GM18870 (cell line): ENCODE results near the gene UXT.

Experiments used
- ATAC-seq: cut with Tn5 transposase; IDR thresholded peaks from one replicate; pipeline ENCODE4 v1.9.1; 2021; ENCODE audit warnings: moderate library complexity; ENCODE audit not compliant: unreplicated experiment

The UXT gene

DNA sequence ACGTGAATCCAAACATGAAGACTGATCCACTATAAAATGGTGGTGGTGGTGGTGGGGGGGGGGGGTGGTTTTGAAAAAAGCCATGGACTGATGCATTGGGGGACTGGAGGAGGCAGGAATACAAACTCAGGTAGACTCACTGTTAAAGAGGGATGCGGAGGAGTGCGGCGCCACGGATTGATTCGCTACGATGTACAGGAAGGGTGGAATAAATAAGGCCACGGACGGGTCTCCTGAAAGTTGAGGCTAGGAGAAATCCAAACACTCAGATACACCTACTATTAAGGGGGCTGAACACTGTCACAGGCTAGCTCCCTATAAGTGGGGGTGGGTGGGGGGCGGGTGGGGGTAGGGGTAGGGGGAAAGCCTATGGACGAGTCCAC is 9.2 kb downstream of the UXT start:
- ATAC-seq, result no peak

- no peak for ATAC-seq
Observed at GRCh38 chrX:47649271-47649670, 9.7 kb downstream of the UXT start.

DNA sequence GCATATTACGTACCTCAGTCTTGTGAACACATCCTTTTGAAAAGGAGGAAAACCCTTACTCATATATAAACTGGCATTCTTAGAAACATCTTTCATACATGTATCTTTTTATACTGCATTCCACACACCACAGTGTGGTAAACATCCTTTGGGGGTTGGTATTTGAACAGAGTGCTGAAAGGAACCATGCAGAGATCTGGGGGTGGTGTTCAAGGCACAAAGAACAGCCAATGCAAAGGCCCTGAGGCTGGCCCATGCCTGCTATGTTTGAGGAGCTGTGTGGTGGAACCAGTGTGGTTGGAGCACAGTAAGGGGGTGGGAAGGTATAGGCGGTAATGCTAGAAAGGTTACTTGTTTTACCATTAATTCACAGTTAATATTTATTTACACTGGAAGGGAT is 10.6 kb downstream of the UXT start:
- no peak for ATAC-seq

DNA sequence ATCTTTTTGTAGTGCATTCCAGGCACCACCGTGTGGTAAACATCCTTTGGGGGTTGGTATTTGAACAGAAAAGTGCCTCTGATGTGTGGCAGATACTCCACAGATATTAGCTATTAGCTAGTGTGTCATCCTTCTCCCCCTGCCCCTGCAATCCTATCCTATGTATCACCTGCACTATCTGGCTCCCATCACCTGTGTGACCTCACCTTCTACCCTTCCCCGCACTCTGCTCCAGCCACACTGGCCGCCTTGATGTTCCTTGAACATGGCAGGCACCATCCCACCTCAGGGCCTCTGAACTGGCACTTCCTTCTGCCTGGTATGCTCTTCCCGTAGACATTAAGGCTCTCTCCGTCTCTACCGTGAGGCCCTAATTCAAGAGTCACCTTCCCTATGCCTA is 12.3 kb downstream of the UXT start:
- no peak for ATAC-seq

- ATAC-seq, result no peak
Observed at GRCh38 chrX:47645530-47645929, 13.4 kb downstream of the UXT start.

DNA sequence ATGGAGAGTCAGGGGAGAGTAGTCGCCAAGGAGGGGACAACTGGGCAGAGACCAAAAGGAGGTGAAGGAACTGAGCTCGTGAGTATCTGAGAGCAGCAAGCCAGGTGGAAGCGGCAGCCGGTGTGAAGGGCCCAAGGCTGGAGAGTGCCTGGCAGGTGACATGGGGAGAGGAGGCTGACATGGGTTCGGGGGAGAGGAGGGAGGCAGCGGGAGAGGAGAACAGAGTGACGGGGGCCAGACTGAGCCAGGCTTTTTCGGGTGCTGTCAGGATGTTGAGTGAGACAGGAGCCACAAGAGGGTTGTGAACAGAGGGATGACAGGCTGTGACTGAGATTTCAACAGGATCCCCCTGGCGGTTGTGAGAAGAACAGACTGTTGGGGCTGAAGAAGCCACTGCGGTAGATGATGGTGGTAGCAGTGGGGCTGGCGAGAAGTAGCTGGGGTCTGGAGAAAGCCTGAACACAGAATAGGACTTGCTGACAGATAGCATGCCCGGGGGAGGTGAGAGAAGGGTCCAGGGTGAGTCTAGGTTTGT is 14.4 kb downstream of the UXT start:
- ATAC-seq, result no peak

GRCh38 chrX:47643926-47644325 is 15.1 kb downstream of the UXT start:
- no peak for ATAC-seq

DNA sequence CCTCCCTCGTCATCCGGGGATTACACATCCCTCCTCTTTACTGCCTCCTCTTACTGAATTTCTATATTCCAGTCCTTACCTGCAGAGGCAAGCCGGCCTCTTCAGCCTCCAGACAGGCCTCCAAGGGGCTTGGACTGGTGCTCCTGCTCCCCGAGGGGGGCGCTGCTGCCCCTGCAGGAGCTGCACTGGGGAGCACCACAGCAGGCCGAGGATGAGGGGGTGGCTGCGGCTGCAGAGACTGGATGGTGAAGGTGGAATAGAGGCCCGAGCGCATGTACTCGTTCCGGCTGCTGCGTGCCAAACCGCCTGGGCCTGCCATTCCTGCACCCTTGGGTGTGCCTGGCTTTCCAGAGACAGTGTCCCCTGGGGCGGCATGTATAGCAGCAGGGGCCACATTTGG is 20.2 kb downstream of the UXT start:
- ATAC-seq, result no peak

- no peak for ATAC-seq
Observed at GRCh38 chrX:47637546-47638195, 21.3 kb downstream of the UXT start.

DNA sequence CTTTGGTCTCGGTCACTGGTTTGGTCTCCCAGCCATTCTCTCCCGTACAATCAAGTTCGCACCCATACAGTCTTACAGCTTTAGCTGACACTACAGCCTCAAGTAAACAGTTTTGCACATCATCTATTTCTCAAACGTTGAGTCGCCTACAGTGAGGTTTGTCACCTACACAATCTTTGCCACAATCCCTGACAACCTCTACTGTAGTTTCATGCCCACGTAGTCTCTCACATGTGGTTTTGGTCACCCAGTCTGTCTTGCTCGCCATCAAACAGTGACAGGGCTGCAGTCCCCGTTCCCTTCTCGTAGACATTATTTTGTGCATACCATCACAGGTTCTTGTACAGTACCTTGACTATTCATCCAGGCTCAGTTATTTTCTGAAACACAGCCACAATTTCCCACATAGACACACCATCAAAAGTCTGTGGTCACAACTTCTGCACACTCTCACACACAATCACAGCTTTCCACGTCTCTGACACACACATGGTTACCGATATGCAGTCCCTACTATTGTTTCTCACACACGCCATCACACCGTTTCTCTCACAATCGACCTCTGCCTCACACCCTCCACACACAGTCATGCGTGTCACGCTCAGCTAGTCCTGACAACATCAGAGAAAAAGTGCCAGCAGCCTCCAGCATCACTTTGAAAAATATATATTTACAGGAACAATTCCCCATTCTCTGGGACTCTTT is 24.0 kb downstream of the UXT start:
- ATAC-seq, result no peak

DNA sequence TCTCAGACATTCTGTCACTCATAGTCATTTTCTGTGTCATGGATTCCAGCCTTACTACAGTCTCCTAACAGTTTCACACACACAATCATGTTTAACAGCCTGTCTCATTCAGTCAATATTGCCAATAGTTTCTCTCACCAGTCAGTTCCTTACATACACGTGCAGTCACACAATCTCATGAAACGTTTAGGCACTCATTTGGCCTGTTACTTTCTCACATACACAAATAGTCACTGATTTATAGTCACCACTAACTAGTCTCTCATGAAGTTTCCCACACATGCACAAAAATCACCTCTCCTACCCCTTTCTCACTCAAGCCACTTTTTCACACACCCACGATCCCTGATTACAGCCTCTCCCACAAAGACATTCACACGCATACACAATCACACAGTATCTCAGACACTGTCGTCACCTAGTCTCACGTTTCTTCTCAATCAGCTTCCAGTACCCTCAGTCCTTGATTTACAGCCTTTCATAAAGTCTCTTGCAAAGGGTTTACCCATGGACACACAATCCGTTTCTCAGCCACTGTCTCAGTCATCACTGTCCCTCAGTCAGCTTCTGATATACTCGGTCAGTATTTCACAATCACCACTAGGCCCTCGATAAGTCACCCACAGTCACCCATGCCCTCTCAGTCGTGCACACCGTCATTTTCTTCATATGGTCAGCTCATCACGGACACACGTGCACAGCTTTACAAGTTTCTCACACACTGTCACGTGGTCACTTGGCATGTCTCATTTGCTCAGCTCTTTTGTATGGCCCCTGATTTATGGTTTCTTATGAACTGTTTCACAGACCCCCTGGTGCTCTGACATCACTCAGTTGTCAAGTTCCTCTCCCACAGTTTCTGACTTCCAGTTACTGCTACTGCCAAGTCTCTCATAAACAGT is 25.0 kb downstream of the UXT start:
- no peak for ATAC-seq

GRCh38 chrX:47632666-47633065 is 26.3 kb downstream of the UXT start:
- ATAC-seq, result no peak

- no peak for ATAC-seq
Observed at GRCh38 chrX:47631676-47632075, 27.3 kb downstream of the UXT start.

DNA sequence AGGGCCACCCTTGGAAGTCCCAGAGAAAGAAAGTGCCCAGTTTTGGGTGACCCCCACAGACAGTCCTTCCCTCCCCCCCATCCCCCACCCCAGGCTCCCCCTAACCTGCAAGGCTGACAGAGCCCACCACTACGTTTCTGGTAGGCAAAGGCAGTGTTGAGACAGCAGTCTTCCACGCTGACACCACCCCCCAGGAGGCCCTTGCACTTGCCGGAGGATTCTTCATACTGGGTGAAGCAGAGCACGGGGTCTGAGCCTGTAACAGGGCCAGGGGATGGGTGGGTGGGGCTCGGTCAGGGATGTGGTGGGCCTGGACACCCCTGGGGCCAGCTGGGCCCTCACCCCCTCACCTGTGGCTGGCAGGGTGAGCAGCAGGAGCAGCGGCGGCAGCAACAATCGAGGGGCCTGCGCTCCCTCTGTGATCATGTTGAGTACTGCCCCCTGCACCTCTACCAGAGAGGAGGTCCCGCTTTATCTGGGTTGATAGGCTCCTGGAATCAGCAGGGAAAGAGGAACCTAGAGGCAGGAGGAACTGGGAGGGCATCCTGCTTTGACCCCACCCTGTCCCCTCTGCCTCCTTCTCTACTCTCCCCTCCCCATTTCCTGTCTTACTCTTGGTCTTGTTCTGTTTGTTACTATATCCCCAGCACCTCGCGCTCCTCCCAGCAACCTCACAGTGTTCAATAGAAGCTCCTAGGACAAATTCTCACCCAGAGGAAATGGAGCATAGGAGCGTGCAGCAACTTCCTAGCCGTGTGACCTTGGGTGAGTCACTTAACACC is 29.4 kb downstream of the UXT start, which contains the start of gene CFP:
TSS of gene CFP (minus strand) at position 512 of the 782 bp plus-strand sequence. CDS start at position 426, 86 bp downstream.
- ATAC-seq, result no peak

DNA sequence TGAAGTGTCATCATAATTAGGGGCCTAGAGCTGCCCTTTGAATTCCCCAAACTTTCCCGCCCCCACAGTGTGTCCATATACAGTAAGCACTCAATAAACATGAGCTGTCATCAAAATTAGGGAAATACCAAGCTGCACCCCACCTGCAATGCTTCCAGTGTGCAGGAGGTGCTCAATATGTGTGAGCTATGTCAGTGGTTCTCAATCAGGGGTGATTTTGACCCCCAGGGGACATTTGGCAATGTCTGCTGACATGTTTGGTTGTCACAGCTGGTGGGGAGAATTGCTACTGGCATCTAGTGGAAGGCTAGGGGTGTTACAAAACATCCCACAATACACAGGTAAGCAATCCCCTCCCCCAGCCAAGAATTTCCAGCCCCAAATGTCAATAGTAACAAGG is 30.0 kb downstream of the UXT start:
- no peak for ATAC-seq

DNA sequence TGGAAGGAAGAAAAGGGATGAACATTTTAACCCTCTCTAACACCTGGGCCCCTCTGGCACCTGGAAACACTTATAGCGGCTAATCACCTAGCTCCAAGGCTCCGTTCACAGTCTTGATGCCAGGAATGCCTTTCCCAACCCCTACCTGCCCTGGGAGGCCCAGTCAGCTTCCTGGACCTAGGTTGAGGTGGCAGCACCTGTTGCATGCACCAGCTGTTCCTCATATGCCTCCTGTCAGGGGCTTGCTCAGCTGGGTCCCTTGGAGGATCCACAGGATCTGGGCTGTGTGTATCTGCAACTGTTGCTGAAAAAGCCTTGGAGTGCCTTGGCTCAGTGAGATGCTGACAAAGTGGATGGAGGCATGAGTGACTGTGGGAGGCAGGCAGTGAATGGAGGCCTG is 33.6 kb downstream of the UXT start:
- no peak for ATAC-seq

DNA sequence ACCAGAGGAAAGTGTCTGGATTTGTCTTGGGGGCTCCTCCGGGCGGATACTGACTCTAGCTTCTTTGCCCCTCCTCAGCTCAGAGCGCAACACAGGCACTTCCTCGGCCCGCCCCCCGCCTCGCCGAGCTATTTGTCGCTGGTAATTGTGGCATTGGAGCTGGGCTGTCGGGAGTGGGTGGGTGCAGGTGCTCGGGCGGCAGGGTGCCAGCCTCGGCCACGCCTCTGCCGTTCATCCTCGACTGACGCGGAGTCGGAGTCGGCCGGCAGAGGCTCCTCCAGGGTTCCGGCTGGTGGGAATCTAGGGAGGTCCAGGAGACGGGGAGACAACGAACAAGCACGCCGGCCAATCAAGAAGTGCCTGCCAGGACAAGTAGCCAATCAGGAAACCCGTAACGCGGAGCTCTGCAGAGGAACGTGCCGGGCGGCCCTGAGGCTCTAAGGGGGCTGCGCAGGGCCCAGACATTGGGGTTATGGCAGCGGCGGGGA is 35.4 kb downstream of the UXT start:
- ATAC-seq, result no peak

- no peak for ATAC-seq
Observed at GRCh38 chrX:47621851-47622250, 37.1 kb downstream of the UXT start.

DNA sequence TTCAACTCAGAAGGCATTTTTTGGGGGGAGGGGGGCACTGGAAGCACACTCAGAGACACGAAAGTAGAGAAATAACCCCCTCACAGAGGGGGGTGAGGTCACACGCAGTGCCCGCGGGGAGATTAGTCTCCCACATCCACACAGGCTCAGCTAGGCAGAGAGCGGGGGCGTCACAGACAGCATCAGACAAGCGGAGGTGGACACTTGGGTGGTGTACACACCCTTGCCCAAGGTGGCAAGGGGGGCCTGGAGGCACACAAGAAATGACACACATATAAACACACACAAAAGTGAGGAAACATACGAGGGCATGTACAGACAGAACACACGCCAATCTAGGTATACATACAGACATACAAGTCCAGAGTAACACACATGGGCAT is 38.7 kb downstream of the UXT start:
- ATAC-seq, result no peak

- ATAC-seq, result no peak
Observed at GRCh38 chrX:47619486-47620302, 39.3 kb downstream of the UXT start, which contains the start of gene SYN1. Gene SYN1 (minus strand): TSS chrX:47619857. CDS start chrX:47619728, 129 bp downstream.
